ENCODE results near the gene SLC12A3. TPM values are rescaled to one million over a fixed set of nuclear protein-coding genes. Genes with fewer than 3 reads are reported as not detected.

Gene SLC12A3
- total RNA-seq, 1 experiment from 2014 or later = not detected

DNA sequence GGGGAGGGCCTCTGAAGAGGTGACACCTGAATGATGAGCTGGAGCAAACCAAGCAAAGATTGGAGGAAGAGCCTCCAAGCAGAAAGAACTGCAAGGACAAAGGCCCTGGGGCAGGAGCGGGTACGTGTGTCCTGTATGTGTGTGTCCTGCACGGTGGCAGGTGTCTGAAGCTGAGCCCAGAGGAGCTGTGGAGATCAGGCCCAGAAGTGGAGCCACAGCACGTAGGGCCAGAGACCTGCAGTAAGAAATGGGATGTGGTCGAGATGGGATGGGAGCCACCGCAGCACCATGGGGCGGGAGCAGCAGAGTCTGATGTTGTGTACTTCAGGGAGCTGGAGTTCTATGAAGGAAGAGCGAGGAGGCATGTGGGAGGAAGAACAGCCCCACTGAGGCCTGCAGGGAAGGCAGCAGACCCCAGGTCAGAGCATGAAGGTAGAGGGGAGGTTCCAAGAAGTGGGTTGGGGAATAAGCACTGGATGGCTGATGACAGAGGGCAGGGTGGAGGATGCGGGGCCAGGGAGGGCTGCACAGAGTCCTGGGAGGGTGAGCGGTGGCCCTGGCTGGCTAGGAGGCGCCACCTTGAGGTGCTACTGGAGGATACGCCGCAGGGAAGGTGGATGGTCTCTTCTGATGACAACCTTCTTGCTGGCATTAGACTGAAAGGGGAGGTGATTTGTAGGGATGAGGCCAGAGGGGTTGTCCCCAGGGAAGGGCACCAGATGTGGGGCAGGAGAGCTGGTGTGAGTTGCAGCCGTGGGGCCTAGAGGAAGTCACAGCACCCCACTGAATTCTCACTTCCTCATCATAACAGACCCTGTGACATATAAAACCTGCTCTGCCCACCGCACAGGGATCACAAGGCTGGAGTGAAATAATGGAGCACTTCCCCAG is 86.1 kb downstream of the SLC12A3 start:
- Histone ChIP-seq H3K36me3 (peaks cover 5% of the 10 kb centered on the region), H3K4me3 (no peak overlapping the region), H3K9me3 (no peaks in the 10 kb centered on the region), H3K27me3 (no peaks in the 10 kb centered on the region)
- DNase-seq = peak; percentile 73

DNA sequence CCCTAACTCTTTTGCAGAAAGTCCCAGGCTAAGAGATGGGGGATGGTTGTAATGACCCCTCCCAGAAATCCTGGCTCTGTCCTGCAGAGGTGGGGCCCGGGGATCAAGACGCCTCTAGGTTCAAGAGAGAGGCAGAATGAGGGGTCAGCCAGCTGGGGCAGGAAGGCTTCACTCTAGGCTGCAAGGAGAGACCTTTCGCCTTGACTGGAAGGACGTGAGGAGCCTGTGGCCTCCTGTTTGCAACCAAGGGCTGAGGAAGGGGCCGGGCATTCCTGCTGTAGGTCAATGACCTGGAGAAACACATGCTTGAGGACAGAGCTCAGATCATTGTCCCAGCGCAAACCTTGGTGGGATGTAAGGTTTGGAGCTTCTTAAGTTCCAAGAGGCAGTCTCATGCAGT is 88.0 kb downstream of the SLC12A3 start:
- Histone ChIP-seq H3K4me3 (no peak overlapping the region), H3K36me3 (no peaks in the 10 kb centered on the region), H3K9me3 (no peaks in the 10 kb centered on the region), H3K27me3 (no peaks in the 10 kb centered on the region)
- DNase-seq = no peak

GRCh38 chr16:56956076-56956475 is 91.1 kb downstream of the SLC12A3 start:
- no peaks in the 10 kb centered on the region for H3K9me3 ChIP-seq
- no peaks in the 10 kb centered on the region for H3K36me3 ChIP-seq
- no peak for DNase-seq
- no peak overlapping the region for H3K4me3 ChIP-seq
- no peaks in the 10 kb centered on the region for H3K27me3 ChIP-seq

DNA sequence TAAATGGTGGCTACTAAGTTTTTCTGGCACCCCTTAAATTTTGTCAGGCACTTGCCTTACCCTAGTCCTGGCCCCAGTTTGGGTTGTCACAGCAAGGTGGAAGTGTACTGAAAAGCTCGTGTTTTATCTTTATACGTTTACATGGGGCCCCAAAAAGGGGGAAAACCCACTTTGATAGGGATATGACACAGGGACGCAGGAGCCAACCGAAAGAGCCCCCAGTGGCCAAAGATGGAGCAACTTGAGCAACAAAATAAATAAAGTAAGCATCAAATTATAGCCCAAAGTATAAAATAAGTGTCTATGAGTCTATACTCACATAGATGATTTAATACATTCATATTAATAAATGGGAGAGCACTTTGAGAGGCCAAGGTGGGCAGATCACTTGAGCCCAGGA is 91.7 kb downstream of the SLC12A3 start:
- no peaks in the 10 kb centered on the region for H3K27me3 ChIP-seq
- no peaks in the 10 kb centered on the region for H3K9me3 ChIP-seq
- H3K4me3 ChIP-seq = no peak overlapping the region
- no peak for DNase-seq
- H3K36me3 ChIP-seq = no peaks in the 10 kb centered on the region

DNA sequence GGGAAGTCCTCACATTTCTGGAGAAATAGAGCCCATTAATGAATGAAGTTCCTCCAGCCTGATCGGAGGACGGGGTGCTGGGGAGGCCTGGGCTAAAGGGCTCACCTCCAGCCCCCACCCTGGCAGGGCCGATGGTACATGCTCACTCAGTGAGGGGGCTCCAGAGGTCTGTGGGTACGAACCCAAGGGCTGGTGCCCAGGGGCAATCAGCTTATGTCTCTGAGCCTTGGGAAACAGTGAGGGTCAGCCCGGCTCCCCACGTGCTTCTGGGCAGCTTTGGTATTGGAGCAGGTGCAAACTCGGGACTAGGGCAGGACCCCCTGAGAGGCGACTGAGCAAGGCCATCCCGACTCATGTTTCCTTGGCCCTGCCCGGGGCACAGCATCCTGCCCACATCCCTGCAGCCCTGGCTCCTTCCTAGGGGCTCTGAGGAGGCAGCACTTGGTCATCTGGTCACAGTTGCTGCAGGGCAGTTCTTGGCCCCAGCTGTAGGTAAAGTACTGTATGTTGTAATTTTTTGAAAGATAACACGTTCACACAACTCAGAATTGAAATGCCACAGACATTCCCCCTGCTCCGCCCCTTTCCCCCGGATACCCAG is 95.8 kb downstream of the SLC12A3 start:
- H3K27me3 ChIP-seq = no peaks in the 10 kb centered on the region
- no peaks in the 10 kb centered on the region for H3K36me3 ChIP-seq
- no peak overlapping the region for H3K4me3 ChIP-seq
- no peak for DNase-seq
- H3K9me3 ChIP-seq = no peaks in the 10 kb centered on the region

DNA sequence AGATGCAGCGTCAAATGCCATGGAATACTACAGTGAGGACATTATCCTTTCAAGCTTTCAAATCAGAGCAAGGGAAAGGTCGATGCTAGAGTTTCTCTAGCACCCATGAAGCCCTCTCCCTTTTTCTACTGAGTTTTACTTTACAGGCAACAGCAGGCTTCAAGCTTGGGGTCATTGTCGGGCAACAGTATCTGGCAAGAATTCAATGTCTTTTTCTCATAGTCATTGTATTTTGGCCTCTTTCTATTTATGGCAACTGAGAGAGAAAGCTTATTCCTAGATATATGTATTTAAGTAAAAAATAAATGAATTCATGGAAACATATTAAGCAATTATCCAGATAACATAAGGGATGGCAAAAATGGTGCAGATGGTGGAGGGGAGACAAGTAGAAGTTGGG is 96.4 kb downstream of the SLC12A3 start:
- no peaks in the 10 kb centered on the region for H3K27me3 ChIP-seq
- H3K9me3 ChIP-seq = no peaks in the 10 kb centered on the region
- H3K4me3 ChIP-seq = no peak overlapping the region
- H3K36me3 ChIP-seq = no peaks in the 10 kb centered on the region
- no peak for DNase-seq

DNA sequence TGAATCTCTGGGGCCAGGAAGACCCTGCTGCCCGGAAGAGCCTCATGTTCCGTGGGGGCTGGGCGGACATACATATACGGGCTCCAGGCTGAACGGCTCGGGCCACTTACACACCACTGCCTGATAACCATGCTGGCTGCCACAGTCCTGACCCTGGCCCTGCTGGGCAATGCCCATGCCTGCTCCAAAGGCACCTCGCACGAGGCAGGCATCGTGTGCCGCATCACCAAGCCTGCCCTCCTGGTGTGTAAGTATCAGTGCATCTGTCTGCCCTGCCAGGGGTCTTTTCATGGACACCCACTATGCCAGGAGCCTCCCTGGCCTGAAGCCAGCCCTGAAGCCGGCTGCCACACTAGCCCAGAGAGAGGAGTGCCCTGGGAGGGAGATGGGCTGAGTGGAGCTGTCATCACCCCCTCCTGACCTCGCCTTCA is 96.9 kb downstream of the SLC12A3 start, which contains the start of gene CETP:
CETP (plus strand) TSS at position 100 of the 431 bp plus-strand sequence; CDS start at position 130, 30 bp downstream.
- H3K9me3 ChIP-seq = no peaks in the 10 kb centered on the region
- DNase-seq = no peak
- H3K4me3 ChIP-seq = no peak within 1 kb of the TSS
- no peaks in the 10 kb centered on the region for H3K27me3 ChIP-seq
- H3K36me3 ChIP-seq = no peaks in the 10 kb centered on the region

- Histone ChIP-seq H3K27me3 (no peaks in the 10 kb centered on the region), H3K4me3 (no peak overlapping the region), H3K36me3 (no peaks in the 10 kb centered on the region), H3K9me3 (no peaks in the 10 kb centered on the region)
- peak; percentile 71 for DNase-seq
Measured at GRCh38 chr16:56964243-56965148, 99.5 kb downstream of the SLC12A3 start.

Other genes starting within 250 kb of the SLC12A3 start
- gene MT1E, start 239.4 kb upstream of the SLC12A3 start, total RNA-seq (2014; rRNA removed; shearing (Covaris generic); ENCODE audit: low replicate concordance) = 49.5 and 203 TPM in 2 replicates
- gene MT1M, start 232.5 kb upstream of the SLC12A3 start, total RNA-seq (2014; rRNA removed; shearing (Covaris generic); ENCODE audit: low replicate concordance) = 5.2 and 26.7 TPM in 2 replicates
- not detected in 2 replicates for gene MT1A, start 226.5 kb upstream of the SLC12A3 start, total RNA-seq (2014; rRNA removed; shearing (Covaris generic); ENCODE audit: low replicate concordance)
- not detected in 2 replicates for gene MT1B, start 213.3 kb upstream of the SLC12A3 start, total RNA-seq (2014; rRNA removed; shearing (Covaris generic); ENCODE audit: low replicate concordance)
- not detected in 2 replicates for gene MT1F, start 207.2 kb upstream of the SLC12A3 start, total RNA-seq (2014; rRNA removed; shearing (Covaris generic); ENCODE audit: low replicate concordance)
- not detected in 2 replicates for gene MT1G, start 197.1 kb upstream of the SLC12A3 start, total RNA-seq (2014; rRNA removed; shearing (Covaris generic); ENCODE audit: low replicate concordance)
- not detected in 2 replicates for gene MT1H, start 195.4 kb upstream of the SLC12A3 start, total RNA-seq (2014; rRNA removed; shearing (Covaris generic); ENCODE audit: low replicate concordance)
- gene MT1X, start 182.7 kb upstream of the SLC12A3 start, total RNA-seq (2014; rRNA removed; shearing (Covaris generic); ENCODE audit: low replicate concordance) = 36.3 and 166 TPM in 2 replicates
- 125 and 160 TPM in 2 replicates for gene NUP93, start 135.1 kb upstream of the SLC12A3 start, total RNA-seq (2014; rRNA removed; shearing (Covaris generic); ENCODE audit: low replicate concordance)
- 226 and 252 TPM in 2 replicates for gene HERPUD1, start 66.9 kb downstream of the SLC12A3 start, total RNA-seq (2014; rRNA removed; shearing (Covaris generic); ENCODE audit: low replicate concordance)
- gene CETP, start 96.7 kb downstream of the SLC12A3 start, total RNA-seq (2014; rRNA removed; shearing (Covaris generic); ENCODE audit: low replicate concordance) = not detected in 2 replicates
- 4.9 and 11.7 TPM in 2 replicates for gene NLRC5, start 124.3 kb downstream of the SLC12A3 start, total RNA-seq (2014; rRNA removed; shearing (Covaris generic); ENCODE audit: low replicate concordance)
- 45.8 and 50.1 TPM in 2 replicates for gene CPNE2, start 227.4 kb downstream of the SLC12A3 start, total RNA-seq (2014; rRNA removed; shearing (Covaris generic); ENCODE audit: low replicate concordance)